GM15510 (cell line): Measurements from ENCODE around the gene DIP2C.

Experiments
- POLR2A ChIP-seq: IDR thresholded peaks from 3 replicates; pipeline ENCODE4 v1.6.1; 2011; ENCODE audit warnings: borderline replicate concordance; ENCODE audit not compliant: insufficient read length; ENCODE audit errors: extremely low read depth

The DIP2C gene

GRCh38 chr10:423178-423577 is 266.3 kb downstream of the DIP2C start:
- no peak for TF ChIP-seq POLR2A

- TF ChIP-seq POLR2A, result no peak
These were observed 266.8 kb downstream of the DIP2C start for GRCh38 chr10:422675-423074.

- TF ChIP-seq POLR2A, result no peak
These were observed 267.2 kb downstream of the DIP2C start for GRCh38 chr10:422241-422640.

GRCh38 chr10:421170-421569 is 268.3 kb downstream of the DIP2C start:
- TF ChIP-seq POLR2A, result no peak

- TF ChIP-seq POLR2A, result no peak
These were observed 269.0 kb downstream of the DIP2C start for GRCh38 chr10:420154-421121.

GRCh38 chr10:418894-419293 is 270.6 kb downstream of the DIP2C start:
- TF ChIP-seq POLR2A, result no peak

GRCh38 chr10:418226-418625 is 271.2 kb downstream of the DIP2C start:
- no peak for TF ChIP-seq POLR2A

- no peak for TF ChIP-seq POLR2A
These were observed 273.4 kb downstream of the DIP2C start for GRCh38 chr10:416091-416515.

- TF ChIP-seq POLR2A, result no peak
These were observed 275.8 kb downstream of the DIP2C start for GRCh38 chr10:413662-414071.

- TF ChIP-seq POLR2A, result no peak
These were observed 277.4 kb downstream of the DIP2C start for GRCh38 chr10:412109-412508.

GRCh38 chr10:411603-412002 is 277.9 kb downstream of the DIP2C start:
- no peak for TF ChIP-seq POLR2A

GRCh38 chr10:409408-410040 is 279.9 kb downstream of the DIP2C start:
- no peak for TF ChIP-seq POLR2A

- no peak for TF ChIP-seq POLR2A
These were observed 281.2 kb downstream of the DIP2C start for GRCh38 chr10:408236-408635.

GRCh38 chr10:406976-407375 is 282.5 kb downstream of the DIP2C start:
- no peak for TF ChIP-seq POLR2A

- no peak for TF ChIP-seq POLR2A
These were observed 283.8 kb downstream of the DIP2C start for GRCh38 chr10:405648-406047.

- TF ChIP-seq POLR2A, result no peak
These were observed 284.5 kb downstream of the DIP2C start for GRCh38 chr10:404991-405390.
